Stimulated activated CD4-positive, alpha-beta T cell treated with anti-CD3 and anti-CD28 coated beads, Interleukin-2, amount 100 ng/mL, for 24 hours (primary cell): Measurements from ENCODE around the gene PLXDC2.

ENCODE experiments used
- DNase-seq, 2 donors: peaks; one replicate each; pipeline ENCODE4 v3.0.0-alpha.2; 2020

Gene PLXDC2

DNA sequence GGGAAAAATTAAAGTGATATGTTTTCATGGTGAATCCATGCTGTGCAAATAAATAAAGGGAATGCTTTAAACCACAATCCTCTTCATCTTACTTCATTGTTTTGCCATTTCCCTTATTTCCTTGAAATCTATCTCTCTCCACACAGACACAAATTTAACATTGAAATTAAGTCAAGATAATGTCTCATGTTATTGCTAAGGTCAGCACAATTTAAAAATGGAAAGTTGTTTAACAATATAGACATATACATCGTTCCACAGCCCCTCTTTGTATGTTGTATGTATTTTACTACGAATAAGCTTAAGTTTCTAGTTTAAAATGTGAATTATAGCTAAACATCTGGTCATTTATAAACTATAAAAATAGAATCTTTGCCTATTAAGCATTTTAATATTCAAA is 256.9 kb downstream of the PLXDC2 start:
- no peak for DNase-seq

DNA sequence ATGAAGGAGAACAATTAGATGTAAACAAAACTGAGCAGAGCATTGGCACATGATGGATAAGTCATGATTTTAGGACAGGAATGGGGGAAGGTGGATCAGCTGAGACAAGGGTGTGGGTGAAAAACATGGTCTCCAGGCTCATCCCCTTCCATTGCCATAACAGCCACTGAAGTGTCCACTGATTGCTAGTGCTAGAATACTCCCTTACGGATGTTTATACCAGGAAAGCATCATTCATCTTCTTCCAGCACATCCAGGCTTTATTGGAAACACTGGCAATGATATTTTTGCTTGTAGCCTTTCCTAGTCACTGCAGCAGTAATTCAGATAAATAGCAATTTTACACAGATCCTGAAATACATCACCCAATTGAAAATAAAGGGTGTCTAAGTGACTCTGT is 259.5 kb downstream of the PLXDC2 start:
- no peak for DNase-seq

GRCh38 chr10:20084451-20084850 is 268.2 kb downstream of the PLXDC2 start:
- DNase-seq = no peak

DNA sequence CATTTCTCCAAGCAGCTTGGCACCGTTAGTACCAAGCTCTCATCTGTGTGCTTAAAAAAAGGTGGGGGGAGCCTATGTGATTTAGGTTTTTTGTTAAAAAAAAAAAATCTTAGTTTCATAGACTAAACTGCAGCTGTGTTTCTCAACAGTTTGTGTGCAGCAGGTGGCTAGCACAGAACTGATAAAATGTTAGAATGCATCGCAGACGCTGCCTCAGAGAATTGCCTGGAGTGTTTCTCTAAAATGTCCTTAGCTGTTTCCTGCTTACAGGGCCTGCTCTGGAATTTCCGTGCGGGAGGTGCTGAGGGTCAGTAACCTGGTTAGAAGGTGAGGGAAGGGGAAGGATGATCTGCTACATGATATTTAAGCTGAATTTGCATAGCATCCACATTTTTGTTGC is 268.9 kb downstream of the PLXDC2 start:
- DNase-seq = no peak

DNA sequence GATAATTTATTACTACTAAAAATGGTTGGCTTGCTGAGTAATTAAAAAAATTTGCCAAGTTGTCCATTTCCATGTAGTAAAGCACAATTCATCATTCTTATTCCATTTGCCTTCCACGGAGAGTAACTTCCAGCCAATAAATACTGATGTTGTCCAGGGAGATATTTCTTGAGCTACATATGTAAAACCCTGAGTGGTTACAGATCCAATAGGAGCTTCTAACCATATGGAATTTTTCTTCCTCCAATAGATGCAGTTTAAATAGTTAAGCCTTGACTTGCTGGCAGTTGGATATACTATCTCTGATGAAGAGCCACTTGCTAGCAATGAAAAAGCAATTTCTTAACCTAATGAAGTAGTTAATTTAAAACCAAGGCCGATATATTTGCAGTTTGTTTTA is 271.1 kb downstream of the PLXDC2 start:
- no peak for DNase-seq

- no peak for DNase-seq
Observed at GRCh38 chr10:20088061-20088701, 271.9 kb downstream of the PLXDC2 start.

DNA sequence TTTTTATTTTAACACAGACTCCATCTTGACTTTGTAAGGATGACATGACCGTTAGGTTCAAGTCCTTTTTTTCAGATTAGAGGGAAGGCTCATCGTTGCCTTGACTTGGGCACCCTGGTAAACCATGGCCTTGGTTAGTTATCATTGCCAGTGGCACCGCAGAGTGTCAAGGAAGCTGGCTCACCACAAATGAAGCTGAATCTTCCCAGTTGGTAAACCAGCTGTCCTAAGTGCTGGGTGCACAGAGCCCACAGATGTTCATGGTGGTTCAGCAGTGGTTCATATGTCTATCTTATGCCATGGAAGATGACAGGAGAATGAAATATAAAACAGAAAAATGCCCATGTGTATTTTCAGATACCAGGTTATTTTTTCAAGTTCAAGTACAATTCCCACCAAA is 273.6 kb downstream of the PLXDC2 start:
- DNase-seq = no peak

DNA sequence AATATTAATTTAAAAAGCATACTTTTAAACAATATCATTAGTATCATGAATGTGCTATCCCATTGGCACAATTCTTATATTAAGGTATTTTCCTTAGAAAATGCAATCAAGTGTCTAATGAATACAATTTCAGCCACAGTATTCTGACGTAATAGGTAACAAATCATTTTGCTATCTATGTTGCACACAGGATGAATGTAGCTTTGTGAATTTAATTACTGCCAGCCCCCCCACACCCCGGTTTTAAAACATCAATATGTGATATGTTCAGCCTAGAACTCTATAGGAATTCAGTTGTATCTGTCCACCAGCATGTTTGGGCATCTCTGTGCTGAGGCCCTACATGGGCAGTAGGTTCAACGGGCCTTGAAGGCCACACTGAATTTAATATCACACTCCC is 274.6 kb downstream of the PLXDC2 start:
- DNase-seq = no peak

DNA sequence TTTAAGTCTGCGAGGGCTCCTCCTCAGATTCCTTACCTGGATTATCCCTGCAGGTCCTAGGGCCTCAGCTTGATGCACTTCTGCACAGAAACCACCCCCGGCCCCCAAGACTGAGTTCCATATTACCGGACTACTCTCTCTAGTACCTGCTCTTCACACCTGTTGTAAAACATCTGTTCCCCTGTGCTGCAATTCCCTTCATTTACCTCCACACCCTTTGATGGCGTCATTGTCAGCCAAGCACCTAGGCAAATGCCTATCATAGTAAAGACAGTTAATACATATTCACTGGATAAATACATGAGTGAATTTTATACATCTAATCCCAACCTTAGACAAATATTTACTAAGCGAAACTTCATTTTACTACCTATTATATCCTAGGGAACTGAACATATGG is 275.5 kb downstream of the PLXDC2 start:
- no peak for DNase-seq

GRCh38 chr10:20093600-20093999 is 277.4 kb downstream of the PLXDC2 start:
- DNase-seq = no peak

DNA sequence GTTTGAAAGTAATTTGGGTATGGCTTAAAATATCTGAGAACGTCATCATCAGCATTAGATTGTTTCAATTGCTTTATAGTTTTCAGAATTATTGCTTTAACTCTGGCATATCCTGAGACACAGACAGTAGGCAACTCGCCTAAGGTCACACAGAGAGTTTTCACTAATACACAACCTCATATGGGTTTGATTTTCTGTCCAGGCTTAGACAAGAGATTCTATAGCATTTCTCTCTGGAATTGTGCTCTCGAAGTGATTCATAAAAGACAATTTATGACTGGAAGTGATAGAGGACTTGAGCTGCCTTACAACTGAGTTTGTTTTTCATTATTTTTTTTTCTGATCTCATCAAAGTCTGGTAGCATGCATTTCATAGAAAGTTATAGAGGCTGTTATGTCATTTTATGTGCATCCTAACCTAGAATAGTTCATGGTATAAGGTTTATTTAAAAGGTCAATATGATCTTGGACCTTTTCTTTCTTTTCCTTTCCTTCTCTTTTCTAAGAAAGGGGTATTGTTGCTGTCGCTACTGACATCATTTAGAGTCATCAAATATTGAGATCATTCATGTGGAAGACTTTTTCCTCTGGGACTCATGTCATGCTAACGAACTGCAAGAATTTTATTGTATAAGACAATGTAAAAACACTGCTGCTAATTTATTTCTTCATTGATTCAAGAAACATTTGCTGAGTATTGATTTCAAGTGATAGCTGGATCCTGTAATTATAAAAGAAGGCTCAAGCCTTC is 278.2 kb downstream of the PLXDC2 start:
- no peak for DNase-seq

DNA sequence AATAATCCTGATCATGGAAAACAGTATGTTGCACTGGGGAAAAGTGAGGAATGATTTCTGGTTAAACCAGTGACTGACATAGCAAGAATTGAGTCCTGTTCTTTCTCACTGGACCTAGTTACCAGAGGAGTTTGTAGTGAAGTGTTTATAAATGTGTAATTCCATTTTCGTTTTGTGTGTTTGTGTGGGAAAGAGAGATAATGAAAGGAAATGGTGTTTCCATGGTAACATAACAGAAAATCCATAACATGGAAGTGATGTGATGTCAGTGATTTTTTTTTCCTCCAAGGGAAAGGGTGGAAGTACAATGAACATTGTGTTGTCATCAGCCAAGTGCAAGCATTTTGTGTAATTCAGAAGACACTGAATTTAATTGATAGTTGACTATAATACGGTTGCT is 283.9 kb downstream of the PLXDC2 start:
- no peak for DNase-seq

DNA sequence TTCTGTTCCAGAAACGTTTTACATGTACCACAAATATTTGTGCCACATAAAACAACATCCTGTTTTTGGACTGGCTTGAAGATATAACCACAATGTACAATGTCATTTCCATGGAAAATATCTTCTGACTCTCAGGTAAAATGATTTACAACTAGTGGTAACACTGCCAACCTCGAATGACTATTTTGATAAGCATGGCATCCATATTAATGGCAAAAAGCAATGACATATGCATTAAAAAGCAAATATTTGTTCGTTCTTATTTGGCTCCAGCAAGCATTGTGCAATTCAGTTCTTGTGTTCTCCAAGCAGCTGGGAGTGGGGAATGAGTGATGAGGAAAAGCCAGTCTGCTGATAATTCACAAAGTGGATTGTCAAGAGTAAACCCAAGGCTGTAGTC is 289.0 kb downstream of the PLXDC2 start:
- no peak for DNase-seq

GRCh38 chr10:20105931-20106330 is 289.7 kb downstream of the PLXDC2 start:
- no peak for DNase-seq

GRCh38 chr10:20108021-20108420 is 291.8 kb downstream of the PLXDC2 start:
- DNase-seq = no peak

DNA sequence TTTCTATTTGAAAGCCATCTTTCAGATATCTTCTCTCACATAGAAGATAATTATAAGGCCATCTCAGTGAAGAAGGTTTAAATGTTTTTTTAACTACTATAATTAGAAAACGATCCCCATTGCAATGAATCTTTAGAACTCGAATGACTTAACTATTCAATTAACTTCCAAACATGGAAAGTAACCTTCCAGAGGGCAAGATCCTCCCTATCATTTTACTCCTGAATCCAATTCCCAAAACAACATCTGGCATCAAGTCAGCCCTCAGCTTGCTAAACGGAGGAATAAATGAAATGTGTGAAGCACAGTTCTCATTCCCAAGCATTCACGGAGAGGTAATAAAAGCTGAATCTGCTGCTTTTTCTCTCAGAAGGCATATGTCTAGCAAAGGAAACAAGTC is 293.4 kb downstream of the PLXDC2 start:
- DNase-seq = no peak

DNA sequence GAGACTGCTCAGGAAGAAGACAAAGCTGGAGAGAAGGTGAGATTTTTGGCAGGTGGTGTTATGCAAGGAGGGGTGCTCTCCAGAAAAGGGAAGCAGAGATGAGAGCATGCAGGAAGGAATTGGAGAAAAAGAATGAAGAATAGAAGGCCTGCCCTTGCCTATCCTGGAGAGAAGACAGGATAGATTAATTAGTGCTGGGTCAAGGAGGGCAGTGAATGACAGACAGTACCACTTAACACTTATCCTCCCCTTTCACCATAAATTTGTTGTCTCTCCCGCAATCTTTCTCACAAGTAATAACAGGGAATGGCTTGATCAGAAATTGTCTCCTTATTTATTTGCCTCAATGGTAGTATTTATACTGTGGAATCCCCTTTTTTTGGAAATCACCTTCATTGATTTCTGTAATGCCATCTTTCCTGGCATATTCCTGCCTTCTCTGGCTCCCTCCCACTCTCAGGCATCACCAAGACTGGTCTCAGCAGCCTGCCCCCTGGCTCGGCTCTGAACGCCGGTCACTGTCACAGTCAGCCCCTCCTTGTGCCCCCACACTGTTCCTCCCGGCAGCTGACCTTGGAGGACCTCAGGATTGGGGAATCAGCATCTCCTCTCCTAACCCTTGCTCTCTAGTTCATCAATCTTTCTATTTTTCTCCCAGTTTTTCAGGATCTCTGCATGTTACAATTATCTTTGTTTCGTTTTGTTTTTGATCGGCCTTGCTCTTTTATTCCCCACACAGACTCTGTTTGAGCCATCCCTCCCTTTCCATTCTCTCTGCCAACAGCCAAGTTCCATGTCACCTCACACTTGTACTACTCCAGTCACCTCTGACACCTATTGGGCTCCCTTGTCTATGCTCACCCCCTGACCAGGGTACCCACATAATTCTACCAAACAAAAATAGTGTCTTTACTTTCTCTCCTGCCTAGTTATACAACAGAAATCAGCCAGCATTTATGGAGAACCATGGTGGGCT is 294.2 kb downstream of the PLXDC2 start:
- no peak for DNase-seq

GRCh38 chr10:20114179-20114578 is 297.9 kb downstream of the PLXDC2 start:
- no peak for DNase-seq

- no peak for DNase-seq
Observed at GRCh38 chr10:20115894-20116293, 299.7 kb downstream of the PLXDC2 start.

DNA sequence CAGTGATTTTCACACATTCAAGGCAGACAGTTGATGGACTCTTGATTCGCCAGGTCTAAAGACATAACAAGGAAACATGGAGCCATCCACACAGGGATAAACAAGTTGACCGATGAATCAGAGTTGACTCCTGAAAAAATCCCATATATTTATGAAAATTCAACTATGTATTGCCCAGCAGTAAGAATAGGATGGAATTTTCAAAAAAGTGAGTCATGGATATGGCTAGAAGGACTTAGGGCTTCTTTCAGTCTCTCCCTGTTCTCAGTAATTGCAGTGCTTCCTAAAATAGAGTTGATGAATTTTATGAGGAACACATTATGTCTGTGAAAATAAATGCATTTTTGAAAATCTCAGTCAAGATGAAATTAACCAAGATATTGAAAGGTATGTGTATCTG is 301.2 kb downstream of the PLXDC2 start:
- DNase-seq = no peak

DNA sequence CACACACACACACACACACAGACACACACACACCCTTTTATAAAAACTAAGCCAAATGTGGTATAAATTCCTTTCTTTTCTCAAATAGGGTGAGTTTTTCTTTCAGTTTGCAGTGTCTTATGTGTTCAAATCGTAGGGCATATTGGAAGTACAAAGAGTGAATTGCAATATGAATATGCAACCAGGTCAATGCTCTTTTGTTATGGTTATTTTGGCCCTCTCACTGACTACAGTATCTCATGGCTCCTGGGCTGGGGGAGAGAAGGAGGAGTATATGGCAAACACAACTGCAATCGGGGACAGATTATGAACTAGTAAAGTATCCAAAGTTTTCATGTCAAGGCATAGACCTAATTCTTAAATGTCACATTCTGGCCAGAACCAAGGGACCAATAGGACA is 301.9 kb downstream of the PLXDC2 start:
- no peak for DNase-seq

DNA sequence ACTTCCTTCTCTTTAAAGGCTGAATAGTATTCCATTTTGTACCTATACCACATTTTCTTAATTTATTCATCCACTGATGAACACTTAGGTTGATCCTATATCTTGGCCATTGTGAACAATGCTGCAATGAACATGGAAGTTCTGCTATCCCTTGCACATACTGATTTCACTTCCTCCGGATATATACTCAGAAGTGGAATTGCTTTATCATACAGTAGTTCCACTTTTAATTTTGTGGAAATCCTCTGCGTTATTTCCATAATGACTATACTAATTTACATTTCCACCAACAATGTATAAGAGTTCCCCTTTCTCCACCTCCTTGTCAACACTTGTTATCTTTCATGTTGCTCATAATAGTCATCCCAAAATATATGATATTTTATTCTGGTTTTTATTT is 312.6 kb downstream of the PLXDC2 start:
- DNase-seq = no peak

DNA sequence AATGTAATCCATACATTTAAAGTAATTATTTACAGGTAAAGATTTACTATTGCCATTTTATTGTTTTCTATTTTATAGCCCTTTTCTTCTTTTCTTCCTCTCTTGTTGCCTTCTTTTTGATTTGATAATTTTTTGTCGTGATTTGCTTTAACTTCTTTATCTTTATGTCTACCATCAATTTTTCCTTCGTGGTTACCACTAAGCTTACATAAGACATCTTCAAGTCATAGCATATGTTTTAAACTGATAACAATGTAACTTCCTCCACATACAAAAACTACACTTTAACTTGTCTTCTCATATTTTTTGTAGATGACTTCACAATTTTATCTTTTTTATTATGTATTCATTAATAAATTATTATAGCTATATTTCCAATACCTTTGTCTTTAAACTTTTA is 316.6 kb downstream of the PLXDC2 start:
- DNase-seq = no peak
